OCI-LY7 (cell line): ENCODE data around the gene TLE4. TPM values are rescaled to one million over a fixed set of nuclear protein-coding genes. Genes with fewer than 3 reads are reported as not detected.

Source experiments
- BruUV-seq: library from RNA; stranded (reverse); fragments of 400-500 nt; replicated peaks from 2 replicates; lab custom pipeline; 2021; lab: Mats Ljungman, UMichigan
- CTCF ChIA-PET: fragments of 300-600 bp; sonication (Branson Sonifier 250); formaldehyde crosslinking; loops from one replicate; lab custom pipeline; 2022; ENCODE audit warnings: antibody characterized with exemption; ENCODE audit not compliant: unreplicated experiment; lab: Charles Lee
- POLR2A ChIA-PET: fragments of 300-600 bp; sonication (Branson Sonifier 250); formaldehyde crosslinking; loops from one replicate; lab custom pipeline; 2022; ENCODE audit warnings: antibody characterized with exemption; lab: Charles Lee
- DNase-seq: peaks from one replicate; pipeline ENCODE4 v3.0.0-alpha.2; 2015; ENCODE audit warnings: low spot score
- H2AFZ ChIP-seq: fragments of 200-600 bp; sonication (generic), shearing (Covaris generic); 2 replicates; pipeline ENCODE4 v1.6.1; 2014; ENCODE audit warnings: mild to moderate bottlenecking, antibody characterized with exemption, low read length, moderate library complexity
- H3K27ac ChIP-seq: fragments of 200-600 bp; sonication (generic); 2 replicates; pipeline ENCODE4 v1.5.1; 2014; ENCODE audit warnings: mixed run types, low read depth, mild to moderate bottlenecking, moderate library complexity, low read length, inconsistent platforms; ENCODE audit not compliant: poor library complexity, severe bottlenecking
- H3K36me3 ChIP-seq: fragments of 200-600 bp; sonication (generic); 2 replicates; pipeline ENCODE4 v1.6.1; 2014; ENCODE audit warnings: mild to moderate bottlenecking, antibody characterized with exemption, low read length, moderate library complexity, mixed read lengths; ENCODE audit not compliant: insufficient read depth
- H3K4me1 ChIP-seq: fragments of 200-600 bp; sonication (generic); 2 replicates; pipeline ENCODE4 v1.5.1; 2014; ENCODE audit warnings: mild to moderate bottlenecking, low read length; ENCODE audit not compliant: insufficient read depth, poor library complexity, severe bottlenecking
- H3K4me2 ChIP-seq: fragments of 200-600 bp; sonication (generic); 2 replicates; pipeline ENCODE4 v1.6.1; 2014; ENCODE audit warnings: mild to moderate bottlenecking, low read length
- H3K4me3 ChIP-seq: fragments of 200-600 bp; sonication (generic); 2 replicates; pipeline ENCODE4 v1.5.1; 2014; ENCODE audit warnings: mild to moderate bottlenecking, low read depth, low read length; ENCODE audit not compliant: poor library complexity, severe bottlenecking
- H3K79me2 ChIP-seq: fragments of 200-600 bp; sonication (generic); 2 replicates; pipeline ENCODE4 v1.6.1; 2016; ENCODE audit warnings: low read depth, mild to moderate bottlenecking, low read length, moderate library complexity, mixed read lengths; ENCODE audit not compliant: insufficient read depth
- H3K9me2 ChIP-seq: fragments of 200-600 bp; sonication (generic); 2 replicates; pipeline ENCODE4 v1.6.1; 2016; ENCODE audit warnings: mild to moderate bottlenecking, low read length, mixed read lengths; ENCODE audit not compliant: insufficient read depth
- H3K9me3 ChIP-seq: fragments of 200-600 bp; sonication (generic); 2 replicates; pipeline ENCODE4 v1.6.1; 2014; ENCODE audit warnings: mild to moderate bottlenecking, mixed run types, low read length, mixed read lengths
- H4K20me1 ChIP-seq: fragments of 200-600 bp; sonication (generic); 2 replicates; pipeline ENCODE4 v1.6.1; 2014; ENCODE audit warnings: mild to moderate bottlenecking, antibody characterized with exemption, low read length, moderate library complexity, mixed read lengths; ENCODE audit not compliant: insufficient read depth
- CTCF ChIP-seq: fragments of 200-600 bp; sonication (generic); conservative IDR thresholded peaks from 2 replicates; pipeline ENCODE4 v1.5.1; 2014; ENCODE audit warnings: mild to moderate bottlenecking, antibody characterized with exemption, low read length, moderate library complexity, mixed read lengths
- EZH2phosphoT487 ChIP-seq: fragments of 200-600 bp; sonication (generic); IDR thresholded peaks from 2 replicates; pipeline ENCODE4 v1.6.1; 2018; ENCODE audit warnings: low read depth, borderline replicate concordance, mild to moderate bottlenecking, mixed run types, antibody characterized with exemption, low read length, moderate library complexity, mixed read lengths
- intact Hi-C: fragments of 100-400 bp; cut with micrococcal nuclease; formaldehyde crosslinking; loops from one replicate; pipeline ENCODE4 v1.10.0; 2022; ENCODE audit not compliant: unreplicated experiment
- total RNA-seq, 2 experiments: library from RNA; depleted of rRNA in 1 of 2; stranded (reverse); fragments of >200 nt in 1 of 2; shearing (Covaris generic) in 1 of 2; gene quantifications; 2 replicates each; pipeline ENCODE4 v1.2.3, GENCODE V29; 2014 to 2022

The TLE4 gene
- total RNA-seq, 2 experiments from 2014 or later: 36.7 to 41.7 TPM

GRCh38 chr9:79574136-79574535 is 2.4 kb downstream of the TLE4 start:
- TSS peak; percentile 9 for BruUV-seq
- peak overlapping the region; percentile 79 for H3K4me3 ChIP-seq
- H4K20me1 ChIP-seq: peaks cover 14% of the 10 kb centered on the region
- H3K27ac ChIP-seq: no peak overlapping the region
- H3K79me2 ChIP-seq: peaks cover 18% of the 10 kb centered on the region; the same call in 1 of the 2 replicates
- H3K36me3 ChIP-seq: peaks cover 23% of the 10 kb centered on the region; the same call in 1 of the 2 replicates
- POLR2A ChIA-PET: interaction anchor here (0.7 kb wide), 1 partner anchor 9 kb away, joined by 3 read pairs; no protein-coding TSS in a partner anchor
- DNase-seq: no peak
- no peak overlapping the region for H2AFZ ChIP-seq
- intact Hi-C loops: loop anchor here (10.0 kb wide), 1 partner anchor 241 kb away; no protein-coding TSS in a partner anchor
- H3K4me1 ChIP-seq: peaks cover 16% of the 10 kb centered on the region
- peak overlapping the region; percentile 94 for H3K4me2 ChIP-seq
- CTCF ChIA-PET: no interaction called here
- H3K9me3 ChIP-seq: no peaks in the 10 kb centered on the region
- no peaks in the 10 kb centered on the region for H3K9me2 ChIP-seq
- no peak for TF ChIP-seq EZH2phosphoT487
- TF ChIP-seq CTCF: no peak

- Histone ChIP-seq H3K36me3 (peaks cover 27% of the 10 kb centered on the region), H3K4me2 (peak overlapping the region; percentile 94), H4K20me1 (peaks cover 14% of the 10 kb centered on the region), H3K4me3 (peak overlapping the region; percentile 79), H3K9me3 (no peaks in the 10 kb centered on the region), H3K9me2 (no peaks in the 10 kb centered on the region), H3K27ac (no peak overlapping the region), H2AFZ (no peak overlapping the region), H3K4me1 (peaks cover 14% of the 10 kb centered on the region), H3K79me2 (peaks cover 18% of the 10 kb centered on the region; the same call in 1 of the 2 replicates)
- TF ChIP-seq EZH2phosphoT487: no peak
- TF ChIP-seq CTCF: no peak
- POLR2A ChIA-PET: no interaction called here
- no peak for DNase-seq
- BruUV-seq: no TSS peak
- intact Hi-C loops: loop anchor here (10.0 kb wide), 1 partner anchor 240 kb away; no protein-coding TSS in a partner anchor
- CTCF ChIA-PET: no interaction called here
Measured at GRCh38 chr9:79574781-79575180, 3.0 kb downstream of the TLE4 start.

- Histone ChIP-seq H2AFZ (no peak overlapping the region), H3K4me2 (no peak overlapping the region), H3K27ac (no peak overlapping the region), H3K4me3 (no peak overlapping the region), H3K4me1 (peaks cover 11% of the 10 kb centered on the region), H3K36me3 (peaks cover 35% of the 10 kb centered on the region), H3K9me2 (no peaks in the 10 kb centered on the region), H3K9me3 (no peaks in the 10 kb centered on the region), H4K20me1 (peaks cover 14% of the 10 kb centered on the region), H3K79me2 (peaks cover 18% of the 10 kb centered on the region; the same call in 1 of the 2 replicates)
- DNase-seq: no peak
- CTCF ChIA-PET: no interaction called here
- intact Hi-C loops: loop anchor here (10.0 kb wide), 1 partner anchor 239 kb away; no protein-coding TSS in a partner anchor
- TF ChIP-seq EZH2phosphoT487 (no peak), CTCF (no peak)
- BruUV-seq: no TSS peak
- POLR2A ChIA-PET: no interaction called here
Measured at GRCh38 chr9:79575547-79575946, 3.8 kb downstream of the TLE4 start.
